HL-60 (cell line): ENCODE measurements around the gene TRIP6.
A peak's percentile ranks its signal among the peaks of the same experiment; 100 is the strongest.

Source experiments
- DNase-seq, 2 experiments: peaks; one replicate each; pipeline ENCODE4 v3.0.0-alpha.2; 2010 to 2020; ENCODE audit warnings: low read depth in 1 of 2, low spot score in 1 of 2
- H3K27ac ChIP-seq: fragments of 250-450 bp; sonication (Bioruptor Pico); replicated peaks from 2 replicates; pipeline ENCODE4 v1.5.1; 2020; ENCODE audit warnings: mild to moderate bottlenecking, moderate library complexity
- H3K27me3 ChIP-seq: fragments of 250-450 bp; sonication (Bioruptor Pico); 2 replicates; pipeline ENCODE4 v1.5.1; 2021; ENCODE audit warnings: mild to moderate bottlenecking, moderate library complexity; ENCODE audit not compliant: insufficient read depth, poor library complexity, severe bottlenecking
- H3K4me3 ChIP-seq: replicated peaks from 2 replicates; pipeline ENCODE4 v1.5.1; 2011; ENCODE audit warnings: mild to moderate bottlenecking, control low read depth, low read length; ENCODE audit not compliant: insufficient read depth
- CTCF ChIP-seq: IDR thresholded peaks from one replicate; pipeline ENCODE4 v1.5.1; 2011; ENCODE audit warnings: low read length, control low read depth, inconsistent platforms; ENCODE audit not compliant: insufficient read depth
- GABPA ChIP-seq: IDR thresholded peaks from 2 replicates; pipeline ENCODE4 v1.6.1; 2012; ENCODE audit warnings: low read depth
- POLR2AphosphoS5 ChIP-seq: IDR thresholded peaks from 2 replicates; pipeline ENCODE4 v1.6.1; 2012; ENCODE audit warnings: low read depth
- REST ChIP-seq: IDR thresholded peaks from 2 replicates; pipeline ENCODE4 v1.6.1; 2012; ENCODE audit warnings: low read depth; ENCODE audit not compliant: insufficient replicate concordance
- SPI1 ChIP-seq: IDR thresholded peaks from 2 replicates; pipeline ENCODE4 v1.6.1; 2012; ENCODE audit warnings: low read depth, mild to moderate bottlenecking, borderline replicate concordance

Gene TRIP6

GRCh38 chr7:100867776-100868485 lies 744 bp downstream of the TRIP6 start:
- TF ChIP-seq POLR2AphosphoS5, result no peak; the same call in 1 of the 2 replicates
- TF ChIP-seq SPI1, result no peak
- no peak for TF ChIP-seq CTCF
- TF ChIP-seq GABPA, result no peak
- no peak for TF ChIP-seq REST
- peak in 1 of 2 experiments; percentile 34 for DNase-seq
- H3K27me3 ChIP-seq, result no peaks in the 10 kb centered on the region
- peak overlapping the region; percentile 90 for H3K27ac ChIP-seq
- H3K4me3 ChIP-seq, result peak overlapping the region; percentile 66

GRCh38 chr7:100873599-100874299 lies 6.6 kb downstream of the TRIP6 start:
- Histone ChIP-seq H3K27me3 (no peaks in the 10 kb centered on the region), H3K27ac (peak overlapping the region; percentile 93), H3K4me3 (no peak overlapping the region)
- DNase-seq, result no peak
- TF ChIP-seq REST (no peak), CTCF (no peak), POLR2AphosphoS5 (peak; percentile 26; the same call in 1 of the 2 replicates)

- H3K27ac ChIP-seq, result peak overlapping the region; percentile 93
- no peak for DNase-seq
- H3K27me3 ChIP-seq, result no peaks in the 10 kb centered on the region
- peak overlapping the region; percentile 39; the same call in 1 of the 2 replicates for H3K4me3 ChIP-seq
- TF ChIP-seq POLR2AphosphoS5 (no peak), SPI1 (no peak), CTCF (no peak), GABPA (no peak), REST (no peak)
Measured at GRCh38 chr7:100874300-100874576, 7.1 kb downstream of the TRIP6 start.
